RWPE2 (cell line): Measurements from ENCODE around the gene HOXA9.

ENCODE experiments used
- ATAC-seq: fragments of 200-7000 bp; cut with Tn5 transposase; 3 replicates; pipeline ENCODE4 v1.9.1; 2021; ENCODE audit warnings: low read depth
- DNase-seq: peaks from one replicate; pipeline ENCODE4 v3.0.0-alpha.2; 2020; ENCODE audit warnings: low spot score
- H3K27ac ChIP-seq: fragments of 450-650 bp; 2 replicates; pipeline ENCODE4 v1.5.1; 2017; ENCODE audit warnings: mild to moderate bottlenecking; ENCODE audit not compliant: poor library complexity, severe bottlenecking
- H3K27me3 ChIP-seq: fragments of 250-450 bp; sonication (Bioruptor Pico); 2 replicates; pipeline ENCODE4 v1.5.1; 2021; ENCODE audit warnings: mild to moderate bottlenecking, moderate library complexity; ENCODE audit not compliant: insufficient read depth, poor library complexity, severe bottlenecking
- H3K36me3 ChIP-seq: fragments of 250-450 bp; sonication (Bioruptor Pico); 2 replicates; pipeline ENCODE4 v1.5.1; 2020; ENCODE audit warnings: low read depth, mild to moderate bottlenecking, moderate library complexity
- H3K4me1 ChIP-seq: fragments of 250-450 bp; sonication (Bioruptor Pico); 2 replicates; pipeline ENCODE4 v1.5.1; 2021; ENCODE audit warnings: mild to moderate bottlenecking, moderate library complexity; ENCODE audit not compliant: insufficient read depth, poor library complexity, severe bottlenecking
- H3K4me3 ChIP-seq: fragments of 250-450 bp; sonication (Bioruptor Pico); 2 replicates; pipeline ENCODE4 v1.5.1; 2021; ENCODE audit warnings: mild to moderate bottlenecking, moderate library complexity; ENCODE audit not compliant: severe bottlenecking
- H3K9me3 ChIP-seq: fragments of 250-450 bp; sonication (Bioruptor Pico); 2 replicates; pipeline ENCODE4 v1.5.1; 2021; ENCODE audit warnings: mild to moderate bottlenecking, moderate library complexity; ENCODE audit not compliant: severe bottlenecking
- TF ChIP-seq, protein P1 (sequence below): fragments of 450-650 bp; IDR thresholded peaks from one replicate; pipeline ENCODE4 v1.5.1; 2017; ENCODE audit warnings: mild to moderate bottlenecking, moderate library complexity; ENCODE audit not compliant: poor library complexity, severe bottlenecking

HOXA9 gene

DNA sequence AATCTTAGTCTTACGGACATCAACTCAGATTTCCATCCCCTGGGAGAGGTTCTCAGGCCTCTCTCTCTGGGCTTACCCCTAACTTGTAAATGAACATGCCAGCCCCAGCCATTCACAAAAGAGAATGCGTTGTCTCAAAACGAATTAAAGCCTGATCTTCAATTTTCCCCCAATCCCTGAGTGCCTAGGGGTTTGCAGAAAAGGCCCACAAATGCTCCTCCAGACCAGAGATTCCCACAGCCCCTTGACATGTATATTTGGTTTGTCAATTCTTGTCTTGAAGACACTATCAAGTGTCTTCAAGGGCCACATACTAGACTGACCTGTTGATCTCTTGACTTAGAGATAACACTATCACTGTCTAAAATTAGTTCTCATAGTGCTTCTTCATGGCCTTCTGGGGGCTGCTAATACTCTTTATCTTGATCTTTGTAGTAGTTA lies 46.4 kb upstream of the HOXA9 start:
- ATAC-seq (no peak), DNase-seq (no peak)
- Histone ChIP-seq H3K9me3 (no peaks in the 10 kb centered on the region), H3K27me3 (no peaks in the 10 kb centered on the region), H3K36me3 (no peaks in the 10 kb centered on the region), H3K4me1 (peaks cover 2% of the 10 kb centered on the region), H3K4me3 (no peak overlapping the region), H3K27ac (no peak overlapping the region)
- TF ChIP-seq, protein P1, sequence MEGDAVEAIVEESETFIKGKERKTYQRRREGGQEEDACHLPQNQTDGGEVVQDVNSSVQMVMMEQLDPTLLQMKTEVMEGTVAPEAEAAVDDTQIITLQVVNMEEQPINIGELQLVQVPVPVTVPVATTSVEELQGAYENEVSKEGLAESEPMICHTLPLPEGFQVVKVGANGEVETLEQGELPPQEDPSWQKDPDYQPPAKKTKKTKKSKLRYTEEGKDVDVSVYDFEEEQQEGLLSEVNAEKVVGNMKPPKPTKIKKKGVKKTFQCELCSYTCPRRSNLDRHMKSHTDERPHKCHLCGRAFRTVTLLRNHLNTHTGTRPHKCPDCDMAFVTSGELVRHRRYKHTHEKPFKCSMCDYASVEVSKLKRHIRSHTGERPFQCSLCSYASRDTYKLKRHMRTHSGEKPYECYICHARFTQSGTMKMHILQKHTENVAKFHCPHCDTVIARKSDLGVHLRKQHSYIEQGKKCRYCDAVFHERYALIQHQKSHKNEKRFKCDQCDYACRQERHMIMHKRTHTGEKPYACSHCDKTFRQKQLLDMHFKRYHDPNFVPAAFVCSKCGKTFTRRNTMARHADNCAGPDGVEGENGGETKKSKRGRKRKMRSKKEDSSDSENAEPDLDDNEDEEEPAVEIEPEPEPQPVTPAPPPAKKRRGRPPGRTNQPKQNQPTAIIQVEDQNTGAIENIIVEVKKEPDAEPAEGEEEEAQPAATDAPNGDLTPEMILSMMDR = no peak

DNA sequence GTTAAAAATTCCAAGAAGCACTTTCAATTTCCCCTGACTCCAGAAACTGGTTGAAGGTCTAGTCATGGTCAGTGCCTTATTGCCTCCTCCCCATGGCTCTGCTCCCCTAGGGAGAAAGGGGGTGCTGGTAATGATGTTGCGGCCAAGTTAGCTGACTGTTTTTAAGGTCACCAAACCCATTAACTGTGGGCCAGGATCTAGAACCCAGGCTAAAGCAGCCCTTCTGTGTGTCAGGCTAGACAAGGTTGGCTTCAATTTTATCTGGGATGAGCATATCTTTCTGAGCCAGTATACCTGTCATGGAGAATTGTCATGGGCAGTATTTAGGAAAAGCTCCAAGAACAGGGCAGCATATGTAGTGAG lies 45.7 kb upstream of the HOXA9 start:
- ATAC-seq = no peak

DNA sequence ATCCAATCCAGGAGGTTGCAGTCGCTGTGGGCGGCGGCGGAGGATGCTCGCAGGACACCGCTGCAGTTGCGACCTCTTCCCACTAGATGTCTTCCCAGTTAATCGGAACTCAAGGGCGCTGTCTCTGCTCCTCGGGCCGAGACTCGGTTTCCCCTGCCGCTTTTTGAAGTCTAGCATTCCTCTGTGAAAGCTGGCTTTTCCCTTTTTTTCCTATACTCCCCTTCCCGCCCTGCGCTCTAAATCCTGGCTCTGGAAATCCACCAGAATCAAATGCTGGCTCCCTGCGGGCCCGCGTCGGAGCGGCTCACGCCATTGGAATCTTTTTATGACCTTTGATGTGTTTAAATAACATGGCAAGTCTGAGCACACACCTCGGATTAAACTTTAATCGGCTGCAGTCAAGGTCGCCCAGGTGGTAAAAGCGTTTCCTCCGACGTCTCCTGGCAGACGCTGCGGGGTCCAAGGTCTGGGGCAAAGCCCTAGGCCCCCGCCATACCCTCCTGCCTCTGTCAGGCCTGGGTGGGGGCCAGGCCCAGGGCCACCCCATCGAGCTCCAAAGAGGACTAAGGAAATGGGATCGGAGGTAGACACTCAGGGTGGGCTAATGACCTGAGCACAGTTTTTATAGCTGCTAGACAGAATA lies 45.2 kb upstream of the HOXA9 start:
- Histone ChIP-seq H3K9me3 (no peaks in the 10 kb centered on the region), H3K27ac (no peak overlapping the region), H3K4me3 (peak overlapping the region; percentile 13), H3K27me3 (no peaks in the 10 kb centered on the region), H3K36me3 (no peaks in the 10 kb centered on the region), H3K4me1 (peaks cover 6% of the 10 kb centered on the region)
- peak; percentile 30; the same call in 1 of the 3 replicates for ATAC-seq
- TF ChIP-seq, protein P1 = peak; percentile 69
- DNase-seq = no peak

More for the DNA sequence above, 45.7 kb upstream of the HOXA9 start:
- no peak for DNase-seq
- Histone ChIP-seq H3K4me1 (peaks cover 6% of the 10 kb centered on the region), H3K4me3 (no peak overlapping the region), H3K9me3 (no peaks in the 10 kb centered on the region), H3K27me3 (no peaks in the 10 kb centered on the region), H3K27ac (no peak overlapping the region), H3K36me3 (no peaks in the 10 kb centered on the region)
- TF ChIP-seq, protein P1 = no peak

DNA sequence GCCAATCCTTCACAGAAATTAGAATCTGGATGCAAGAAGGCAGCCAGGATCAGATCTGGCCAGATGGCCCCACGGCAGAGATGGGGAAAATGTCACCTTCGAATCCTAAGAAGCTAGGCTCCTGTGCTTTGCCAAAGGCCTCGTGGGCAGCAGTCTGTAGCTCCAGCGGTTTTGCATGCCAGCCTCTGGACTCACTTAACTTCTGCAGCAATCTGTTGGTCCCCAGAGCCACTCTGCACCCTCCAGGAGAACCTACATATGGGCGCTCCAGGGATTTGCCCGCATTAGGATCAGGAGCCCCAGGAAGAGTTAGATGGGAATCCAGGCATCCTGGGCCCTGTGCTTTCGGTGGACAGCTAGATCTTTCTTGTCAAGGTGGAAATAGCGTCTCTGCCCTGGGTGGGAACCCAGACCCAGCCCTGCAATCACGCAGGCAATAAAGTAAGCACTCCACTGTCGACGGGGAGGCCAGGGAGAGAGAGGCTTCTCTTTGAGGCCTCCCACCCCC lies 44.6 kb upstream of the HOXA9 start:
- no peaks in the 10 kb centered on the region for H3K27me3 ChIP-seq
- H3K27ac ChIP-seq = no peak overlapping the region
- no peaks in the 10 kb centered on the region for H3K36me3 ChIP-seq
- TF ChIP-seq, protein P1 = no peak
- H3K4me1 ChIP-seq = peaks cover 6% of the 10 kb centered on the region
- no peak overlapping the region for H3K4me3 ChIP-seq
- ATAC-seq (no peak), DNase-seq (no peak)
- no peaks in the 10 kb centered on the region for H3K9me3 ChIP-seq

DNA sequence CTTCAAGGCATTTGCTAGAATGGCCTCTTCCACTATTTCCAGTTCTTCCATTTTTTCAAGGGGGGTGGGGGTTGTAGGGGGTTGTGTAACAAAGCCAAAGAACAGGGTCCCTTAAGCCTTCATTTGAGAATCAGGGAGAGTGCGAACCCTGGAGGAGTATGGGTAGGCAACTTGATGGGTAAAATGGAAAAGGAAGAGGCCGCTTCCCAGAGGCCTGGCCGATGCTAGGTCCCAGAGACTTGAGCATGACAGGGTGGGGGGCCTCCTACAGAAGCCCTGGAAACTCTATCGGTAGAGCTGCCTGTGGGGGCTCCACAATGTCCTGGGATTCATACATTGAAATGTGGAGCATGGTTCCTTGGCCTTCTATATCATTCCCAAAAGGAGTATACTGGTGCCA lies 43.7 kb upstream of the HOXA9 start:
- TF ChIP-seq, protein P1 = no peak
- no peak for ATAC-seq

More for the DNA sequence above, 43.7 kb upstream of the HOXA9 start:
- H3K27ac ChIP-seq = no peak overlapping the region
- no peak overlapping the region for H3K4me3 ChIP-seq
- no peaks in the 10 kb centered on the region for H3K27me3 ChIP-seq
- peaks cover 6% of the 10 kb centered on the region for H3K4me1 ChIP-seq
- no peak for DNase-seq
- H3K9me3 ChIP-seq = no peaks in the 10 kb centered on the region
- H3K36me3 ChIP-seq = no peaks in the 10 kb centered on the region
